ENCODE data around the gene BRD2.

DNA sequence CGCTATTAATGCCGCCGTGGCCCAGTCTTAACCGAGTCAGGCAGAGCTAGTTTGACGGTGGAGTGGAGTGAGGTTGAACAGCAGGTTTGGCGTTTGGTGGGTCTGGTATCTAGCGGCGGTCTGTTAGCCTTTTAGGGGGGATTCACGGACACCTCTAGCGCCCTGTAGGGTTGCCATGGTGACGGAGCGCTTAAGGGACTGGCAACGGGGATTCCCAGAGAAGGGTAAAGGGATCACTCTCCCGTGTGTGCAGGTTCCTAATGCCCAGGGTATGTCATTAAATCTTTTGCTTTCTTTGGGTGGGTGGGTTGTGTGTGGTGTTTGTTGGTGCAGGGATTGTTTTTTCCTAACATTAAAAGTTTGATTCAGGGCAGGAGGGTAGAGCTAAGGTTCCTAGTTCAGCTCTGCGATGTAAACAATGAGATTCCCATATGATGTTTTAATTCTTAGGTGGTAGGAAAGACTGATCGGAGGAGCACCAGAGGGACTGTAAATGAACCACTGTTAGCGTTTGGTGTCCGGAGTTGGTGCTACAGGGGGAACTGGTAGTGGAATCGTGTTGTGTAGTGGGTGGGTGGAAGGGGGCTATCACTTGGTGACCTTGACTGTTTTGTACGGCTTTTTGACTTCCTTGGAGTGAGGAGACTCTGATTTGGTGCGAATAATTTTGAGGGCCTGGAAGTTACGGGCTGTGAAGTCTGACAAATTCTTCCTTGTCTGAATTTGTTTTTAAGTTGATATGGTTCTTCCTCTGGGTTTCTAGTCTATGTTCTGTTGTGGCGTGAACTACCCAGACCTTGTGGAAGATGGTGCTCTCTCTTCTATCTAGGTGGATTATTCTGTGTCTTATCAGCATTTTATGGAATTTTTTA lies 5.0 kb downstream of the BRD2 start:
- no peak for TF ChIP-seq EZH2 (IDR thresholded peaks at IDR 0.05; ENCODE audit: borderline replicate concordance, low read length)
- TF ChIP-seq, protein P1, sequence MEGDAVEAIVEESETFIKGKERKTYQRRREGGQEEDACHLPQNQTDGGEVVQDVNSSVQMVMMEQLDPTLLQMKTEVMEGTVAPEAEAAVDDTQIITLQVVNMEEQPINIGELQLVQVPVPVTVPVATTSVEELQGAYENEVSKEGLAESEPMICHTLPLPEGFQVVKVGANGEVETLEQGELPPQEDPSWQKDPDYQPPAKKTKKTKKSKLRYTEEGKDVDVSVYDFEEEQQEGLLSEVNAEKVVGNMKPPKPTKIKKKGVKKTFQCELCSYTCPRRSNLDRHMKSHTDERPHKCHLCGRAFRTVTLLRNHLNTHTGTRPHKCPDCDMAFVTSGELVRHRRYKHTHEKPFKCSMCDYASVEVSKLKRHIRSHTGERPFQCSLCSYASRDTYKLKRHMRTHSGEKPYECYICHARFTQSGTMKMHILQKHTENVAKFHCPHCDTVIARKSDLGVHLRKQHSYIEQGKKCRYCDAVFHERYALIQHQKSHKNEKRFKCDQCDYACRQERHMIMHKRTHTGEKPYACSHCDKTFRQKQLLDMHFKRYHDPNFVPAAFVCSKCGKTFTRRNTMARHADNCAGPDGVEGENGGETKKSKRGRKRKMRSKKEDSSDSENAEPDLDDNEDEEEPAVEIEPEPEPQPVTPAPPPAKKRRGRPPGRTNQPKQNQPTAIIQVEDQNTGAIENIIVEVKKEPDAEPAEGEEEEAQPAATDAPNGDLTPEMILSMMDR (conservative IDR thresholded peaks at IDR 0.05 in 1 of 2, IDR thresholded peaks at IDR 0.05 in 1 of 2; ENCODE audit: extremely low read depth in 1 of 2, insufficient read depth in 1 of 2, low read depth in 1 of 2, low read length in 2 of 2) = no peak
